Epithelial cell of esophagus (primary cell): ENCODE measurements around the gene CXorf49.

Experiments
- DNase-seq: peaks from one replicate; pipeline ENCODE4 v3.0.0; 2010; ENCODE audit warnings: low read depth
- H3K4me3 ChIP-seq: 2 replicates; pipeline ENCODE4 v1.5.1; 2011; ENCODE audit warnings: mild to moderate bottlenecking, low read length, control low read depth
- TF ChIP-seq, protein P1 (sequence below): IDR thresholded peaks from 2 replicates; pipeline ENCODE4 v1.5.1; 2011; ENCODE audit warnings: low read depth, mild to moderate bottlenecking, low read length, control low read depth, inconsistent platforms; ENCODE audit not compliant: insufficient read depth; ENCODE audit errors: missing control alignments

CXorf49 gene

DNA sequence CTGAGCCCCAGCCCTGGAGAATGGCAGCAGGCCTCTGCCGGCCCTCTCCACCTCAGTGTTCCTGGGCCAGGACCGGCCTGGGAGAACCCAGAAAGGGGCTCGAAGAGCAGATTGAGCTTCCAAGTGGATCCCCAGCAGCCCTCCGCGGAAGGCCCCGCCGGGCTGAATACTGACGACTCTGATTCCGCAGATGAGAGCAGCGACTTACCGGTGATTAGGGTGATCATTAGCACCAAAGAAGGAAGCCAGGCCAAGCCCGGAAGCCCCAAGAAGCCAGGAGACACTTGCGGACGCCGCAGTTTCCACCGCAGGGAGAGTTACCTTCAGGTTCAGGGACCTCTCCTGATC lies 49.9 kb downstream of the CXorf49 start:
- H3K4me3 ChIP-seq: no peak overlapping the region
- DNase-seq: no peak
- TF ChIP-seq, protein P1, sequence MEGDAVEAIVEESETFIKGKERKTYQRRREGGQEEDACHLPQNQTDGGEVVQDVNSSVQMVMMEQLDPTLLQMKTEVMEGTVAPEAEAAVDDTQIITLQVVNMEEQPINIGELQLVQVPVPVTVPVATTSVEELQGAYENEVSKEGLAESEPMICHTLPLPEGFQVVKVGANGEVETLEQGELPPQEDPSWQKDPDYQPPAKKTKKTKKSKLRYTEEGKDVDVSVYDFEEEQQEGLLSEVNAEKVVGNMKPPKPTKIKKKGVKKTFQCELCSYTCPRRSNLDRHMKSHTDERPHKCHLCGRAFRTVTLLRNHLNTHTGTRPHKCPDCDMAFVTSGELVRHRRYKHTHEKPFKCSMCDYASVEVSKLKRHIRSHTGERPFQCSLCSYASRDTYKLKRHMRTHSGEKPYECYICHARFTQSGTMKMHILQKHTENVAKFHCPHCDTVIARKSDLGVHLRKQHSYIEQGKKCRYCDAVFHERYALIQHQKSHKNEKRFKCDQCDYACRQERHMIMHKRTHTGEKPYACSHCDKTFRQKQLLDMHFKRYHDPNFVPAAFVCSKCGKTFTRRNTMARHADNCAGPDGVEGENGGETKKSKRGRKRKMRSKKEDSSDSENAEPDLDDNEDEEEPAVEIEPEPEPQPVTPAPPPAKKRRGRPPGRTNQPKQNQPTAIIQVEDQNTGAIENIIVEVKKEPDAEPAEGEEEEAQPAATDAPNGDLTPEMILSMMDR: no peak

DNA sequence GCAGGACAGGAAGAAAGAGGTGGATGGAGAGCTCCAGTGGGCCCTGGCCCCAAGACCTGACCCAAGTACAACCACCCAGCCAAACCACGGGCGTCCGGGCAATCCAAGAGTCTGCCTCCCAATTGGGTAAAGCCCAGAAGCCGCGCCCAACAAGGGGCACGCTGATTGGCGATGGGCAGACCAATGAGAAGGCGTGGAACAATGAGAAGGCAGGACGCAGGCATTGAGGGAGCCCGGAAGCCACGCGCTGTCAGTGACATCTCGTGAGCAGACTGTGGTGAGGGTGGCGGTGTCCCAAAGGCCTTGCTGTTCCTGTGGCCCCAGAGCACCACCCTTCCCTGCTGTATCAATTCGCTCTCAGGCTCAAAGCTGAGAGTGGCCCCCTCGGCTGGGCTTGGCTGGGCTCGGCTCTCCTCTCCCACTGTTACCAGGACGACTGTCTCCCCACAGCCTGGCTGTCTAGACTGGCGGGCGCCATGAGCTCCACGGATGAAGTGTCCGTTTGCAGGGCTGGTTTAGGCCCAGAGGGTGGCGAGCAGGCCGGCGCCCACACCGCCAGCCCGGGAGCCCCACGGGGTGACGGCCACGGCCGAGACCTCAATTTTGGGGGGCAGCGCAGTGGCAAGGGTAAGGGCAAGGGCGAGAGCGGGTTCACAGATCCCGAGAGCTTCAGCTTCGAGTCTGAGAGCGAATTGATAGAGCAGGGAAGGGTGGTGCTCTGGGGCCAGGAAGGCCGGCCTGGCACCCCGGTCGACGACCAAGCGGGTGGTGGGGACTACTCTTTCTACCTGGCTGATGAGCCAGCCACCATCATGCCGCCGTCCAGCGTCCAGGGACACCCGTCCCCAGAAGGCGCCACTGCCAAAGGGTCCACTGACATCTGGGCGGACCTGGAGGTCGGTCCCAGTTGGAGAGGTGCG lies 50.5 kb downstream of the CXorf49 start, which contains the start of gene LOC101059915:
Gene LOC101059915 (plus strand): TSS at position 219 of the 920 bp plus-strand sequence.
- H3K4me3 ChIP-seq: no peak within 1 kb of the TSS
- no peak for DNase-seq
- TF ChIP-seq, protein P1: no peak

DNA sequence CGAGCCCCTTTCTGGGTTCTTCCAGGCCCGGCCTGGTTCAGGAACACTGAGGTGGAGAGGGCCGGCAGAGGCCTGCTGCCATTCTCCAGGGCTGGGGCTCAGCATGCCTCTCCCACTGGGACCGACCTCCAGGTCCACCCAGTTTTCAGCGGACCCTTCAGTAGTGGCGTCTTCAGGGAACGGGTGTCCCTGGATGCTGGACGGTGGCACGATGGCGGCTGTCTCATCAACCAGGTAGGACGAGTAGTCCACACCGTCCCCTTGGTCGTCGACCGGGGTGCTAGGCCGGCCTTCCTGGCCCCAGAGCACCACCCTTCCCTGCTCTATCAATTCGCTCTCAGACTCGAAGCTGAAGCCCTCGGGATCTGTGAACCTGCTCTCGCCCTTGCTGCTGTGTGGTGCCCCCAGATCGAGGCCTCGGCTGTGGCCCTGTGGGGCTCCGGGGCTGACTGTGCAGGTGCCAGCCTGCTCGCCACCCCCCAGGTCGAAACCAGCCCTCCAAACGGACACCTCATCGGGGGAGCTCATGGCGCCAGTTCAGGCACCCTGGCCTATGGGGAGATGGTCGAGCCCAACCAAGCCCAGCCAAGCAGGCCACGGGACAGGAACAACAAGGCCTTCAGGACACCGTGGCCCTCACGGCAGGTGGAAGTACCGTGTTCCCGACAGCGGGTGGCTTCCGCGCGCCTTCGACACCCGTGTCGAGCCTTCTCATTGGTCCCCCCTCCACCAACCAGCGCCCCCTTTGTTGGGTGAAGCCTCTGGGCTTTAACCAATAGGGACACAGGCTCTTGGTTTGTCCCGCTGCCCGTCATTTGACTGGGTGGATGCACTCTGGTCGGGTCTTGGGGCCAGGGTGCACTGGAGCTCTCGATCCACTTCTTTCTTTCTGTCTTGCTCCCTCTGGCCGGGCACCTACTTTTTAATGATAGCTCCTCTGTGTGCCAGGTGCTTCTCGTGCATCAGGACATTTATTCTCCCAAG lies 51.6 kb downstream of the CXorf49 start:
- no peak overlapping the region for H3K4me3 ChIP-seq
- TF ChIP-seq, protein P1: no peak
- DNase-seq: no peak

DNA sequence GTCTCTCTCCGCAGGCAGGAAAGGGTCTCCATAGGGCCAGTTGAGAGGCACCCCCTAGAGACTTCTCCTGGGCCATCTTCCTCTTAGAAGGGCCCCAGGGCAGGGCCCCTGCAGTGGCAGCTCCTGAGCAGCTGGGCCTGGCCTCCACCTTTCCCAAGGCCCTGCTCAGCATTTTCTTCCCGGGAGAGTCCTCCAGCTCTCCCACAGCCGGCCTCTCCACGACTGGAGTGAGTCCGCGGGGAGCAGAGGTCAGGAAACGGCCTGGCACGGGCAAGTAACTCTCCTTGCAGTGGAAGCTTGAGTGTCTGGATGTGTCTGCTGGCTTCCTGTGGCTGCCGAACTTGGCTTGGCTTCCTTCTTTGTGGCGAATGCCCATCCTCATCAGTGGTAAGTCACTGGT lies 52.3 kb downstream of the CXorf49 start:
- no peak for DNase-seq
- H3K4me3 ChIP-seq: no peak overlapping the region
- TF ChIP-seq, protein P1: no peak

DNA sequence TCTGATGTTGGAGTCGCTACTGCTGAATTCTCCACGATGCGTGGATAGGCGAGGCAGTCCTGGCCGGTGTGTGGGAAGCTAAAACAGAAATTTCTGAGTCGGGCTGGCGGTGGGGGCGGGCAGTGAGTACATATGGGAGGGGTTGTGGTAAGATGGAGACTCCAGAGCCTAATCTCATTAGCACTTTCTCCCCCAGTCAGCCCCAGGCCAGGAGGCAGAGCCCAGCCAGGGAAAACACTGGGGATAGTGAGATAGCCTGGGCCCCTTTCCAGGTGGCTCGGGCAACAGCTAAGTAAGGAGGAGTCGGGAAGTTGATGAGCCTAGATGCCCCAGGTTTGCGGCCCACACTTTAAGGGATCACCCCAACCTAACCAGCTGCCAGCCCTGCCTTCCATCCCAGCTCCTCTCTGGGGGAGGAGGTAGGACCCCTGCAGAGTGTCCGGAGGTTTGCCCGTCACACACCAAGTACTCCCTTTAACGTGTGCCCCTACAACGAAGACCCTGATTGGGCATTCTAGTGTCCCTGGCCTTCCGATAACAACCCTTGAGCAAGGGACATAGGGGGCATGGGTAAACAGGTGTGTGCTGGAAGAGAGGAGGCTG lies 53.1 kb downstream of the CXorf49 start:
- DNase-seq: no peak
- TF ChIP-seq, protein P1: no peak
- no peak overlapping the region for H3K4me3 ChIP-seq
